ENCODE data around the gene ZNF239. TPM values are rescaled to one million over a fixed set of nuclear protein-coding genes. Genes with fewer than 3 reads are reported as not detected.
A peak's percentile ranks its signal among the peaks of the same experiment; 100 is the strongest.

Gene ZNF239
- total RNA-seq: 8.9 to 9.5 TPM (median 9.2 TPM) in 3 replicates

DNA sequence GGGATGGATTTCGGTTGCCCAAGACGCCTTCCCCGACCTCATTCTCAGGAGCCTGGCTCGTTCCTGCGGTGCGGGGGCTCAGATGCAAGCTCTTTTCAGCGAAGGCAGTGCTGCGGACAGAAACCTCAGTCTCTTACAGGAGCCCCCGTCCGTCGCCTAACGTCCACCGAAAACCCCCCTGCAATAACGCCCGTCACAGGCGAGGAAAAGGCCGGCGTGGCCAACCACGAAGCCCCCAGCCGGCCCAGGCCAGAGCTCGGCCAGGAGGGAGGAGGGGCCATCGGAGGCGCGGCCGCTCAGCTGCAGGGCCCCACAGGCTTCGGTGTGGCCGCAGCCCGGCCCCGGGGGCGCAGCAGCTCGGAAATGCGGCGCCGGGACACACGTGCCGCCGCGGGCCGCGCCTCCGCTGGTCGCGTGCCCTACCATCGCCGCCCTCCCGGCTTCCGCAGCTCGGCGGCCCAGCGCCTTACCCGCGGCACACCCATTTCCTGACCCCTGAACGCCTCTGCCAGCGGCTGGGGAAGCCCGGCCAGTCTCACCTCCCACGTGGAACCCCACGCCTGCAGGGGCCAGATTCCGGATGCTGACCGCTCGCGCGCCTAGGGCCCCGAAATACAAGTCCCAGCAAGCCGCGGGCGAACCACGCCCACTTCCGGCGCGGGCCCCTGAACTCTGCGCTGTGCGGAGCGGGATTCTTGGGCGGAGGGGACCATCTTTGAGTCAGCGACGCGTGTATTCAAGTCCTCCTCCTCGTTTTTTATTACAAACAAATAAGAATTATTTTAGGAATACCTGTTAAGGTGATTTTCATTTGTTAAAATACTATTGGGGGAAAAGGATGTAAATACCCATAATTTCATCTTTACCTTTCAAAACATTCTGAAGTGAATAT lies at the start of gene ZNF239:
Gene ZNF239 (minus strand): TSS at position 616 of the 892 bp plus-strand sequence. CDS start 16,537 bp downstream, outside the sequence.
- H3K36me3 Mint-ChIP-seq: peaks cover 7% of the 10 kb centered on the region
- H3K27me3 Mint-ChIP-seq (ENCODE audit: low read depth): peaks cover 24% of the 10 kb centered on the region
- peak within 1 kb of the TSS; percentile 88 for H3K27ac Mint-ChIP-seq
- H3K4me3 Mint-ChIP-seq: peak within 1 kb of the TSS; percentile 82
- H3K9me3 Mint-ChIP-seq: peaks cover 25% of the 10 kb centered on the region
- TF ChIP-seq, protein P1, sequence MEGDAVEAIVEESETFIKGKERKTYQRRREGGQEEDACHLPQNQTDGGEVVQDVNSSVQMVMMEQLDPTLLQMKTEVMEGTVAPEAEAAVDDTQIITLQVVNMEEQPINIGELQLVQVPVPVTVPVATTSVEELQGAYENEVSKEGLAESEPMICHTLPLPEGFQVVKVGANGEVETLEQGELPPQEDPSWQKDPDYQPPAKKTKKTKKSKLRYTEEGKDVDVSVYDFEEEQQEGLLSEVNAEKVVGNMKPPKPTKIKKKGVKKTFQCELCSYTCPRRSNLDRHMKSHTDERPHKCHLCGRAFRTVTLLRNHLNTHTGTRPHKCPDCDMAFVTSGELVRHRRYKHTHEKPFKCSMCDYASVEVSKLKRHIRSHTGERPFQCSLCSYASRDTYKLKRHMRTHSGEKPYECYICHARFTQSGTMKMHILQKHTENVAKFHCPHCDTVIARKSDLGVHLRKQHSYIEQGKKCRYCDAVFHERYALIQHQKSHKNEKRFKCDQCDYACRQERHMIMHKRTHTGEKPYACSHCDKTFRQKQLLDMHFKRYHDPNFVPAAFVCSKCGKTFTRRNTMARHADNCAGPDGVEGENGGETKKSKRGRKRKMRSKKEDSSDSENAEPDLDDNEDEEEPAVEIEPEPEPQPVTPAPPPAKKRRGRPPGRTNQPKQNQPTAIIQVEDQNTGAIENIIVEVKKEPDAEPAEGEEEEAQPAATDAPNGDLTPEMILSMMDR (IDR thresholded peaks at IDR 0.05; ENCODE audit: unreplicated experiment): no peak
- DNase-seq (ENCODE audit: low spot score in 2 of 2, unreplicated experiment in 2 of 2): peak; percentile 45 to 70
- H3K4me1 Mint-ChIP-seq: peaks cover 14% of the 10 kb centered on the region

DNA sequence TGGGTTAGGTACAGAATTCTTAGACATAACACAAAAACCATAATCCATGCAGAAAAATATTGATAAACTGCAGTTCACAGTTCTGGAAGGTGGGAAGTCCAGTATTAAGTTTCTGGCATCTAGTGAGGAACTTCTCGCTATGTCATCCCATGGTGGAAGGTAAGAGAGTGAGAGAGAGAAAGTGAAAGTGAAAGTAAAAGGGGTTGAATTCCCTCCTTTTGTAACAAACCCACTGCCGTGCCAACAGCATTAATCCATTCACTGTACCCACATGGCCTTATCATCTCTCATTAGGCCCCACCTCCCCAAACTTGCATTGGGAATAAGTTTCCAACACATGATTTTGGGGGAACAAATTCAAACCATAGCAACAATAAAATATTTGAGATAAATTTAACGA lies 48.9 kb upstream of the ZNF239 start:
- TF ChIP-seq, protein P1 (IDR thresholded peaks at IDR 0.05; ENCODE audit: unreplicated experiment): no peak
- Mint-ChIP-seq H3K4me3 (no peak overlapping the region), H3K27me3 (ENCODE audit: low read depth) (no peaks in the 10 kb centered on the region), H3K27ac (no peak overlapping the region), H3K9me3 (peaks cover 36% of the 10 kb centered on the region), H3K4me1 (no peaks in the 10 kb centered on the region), H3K36me3 (peaks cover 8% of the 10 kb centered on the region)
- DNase-seq (ENCODE audit: low spot score in 2 of 2, unreplicated experiment in 2 of 2): no peak

DNA sequence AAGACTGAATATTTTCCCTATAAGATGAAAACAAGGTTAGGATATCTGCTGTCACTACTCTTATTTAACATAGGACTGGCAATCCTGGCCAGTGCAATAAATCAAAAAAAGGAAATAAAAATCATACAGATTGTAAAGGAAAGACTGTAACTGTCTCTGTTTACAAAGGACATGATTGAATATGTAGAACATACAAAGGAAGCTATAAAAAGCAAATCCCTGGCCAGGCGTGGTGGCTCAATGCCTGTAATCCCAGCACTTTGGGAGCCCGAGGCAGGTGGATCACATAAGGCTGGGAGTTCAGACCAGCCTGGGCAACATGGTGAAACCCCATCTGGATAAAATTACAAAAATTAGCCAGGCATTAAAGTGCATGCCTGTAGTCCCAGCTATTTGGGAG lies 47.6 kb upstream of the ZNF239 start:
- Mint-ChIP-seq H3K36me3 (peaks cover 12% of the 10 kb centered on the region), H3K9me3 (peaks cover 40% of the 10 kb centered on the region), H3K27me3 (ENCODE audit: low read depth) (no peaks in the 10 kb centered on the region), H3K27ac (no peak overlapping the region), H3K4me1 (no peaks in the 10 kb centered on the region), H3K4me3 (no peak overlapping the region)
- TF ChIP-seq, protein P1 (IDR thresholded peaks at IDR 0.05; ENCODE audit: unreplicated experiment): no peak
- DNase-seq (ENCODE audit: low spot score in 2 of 2, unreplicated experiment in 2 of 2): no peak

DNA sequence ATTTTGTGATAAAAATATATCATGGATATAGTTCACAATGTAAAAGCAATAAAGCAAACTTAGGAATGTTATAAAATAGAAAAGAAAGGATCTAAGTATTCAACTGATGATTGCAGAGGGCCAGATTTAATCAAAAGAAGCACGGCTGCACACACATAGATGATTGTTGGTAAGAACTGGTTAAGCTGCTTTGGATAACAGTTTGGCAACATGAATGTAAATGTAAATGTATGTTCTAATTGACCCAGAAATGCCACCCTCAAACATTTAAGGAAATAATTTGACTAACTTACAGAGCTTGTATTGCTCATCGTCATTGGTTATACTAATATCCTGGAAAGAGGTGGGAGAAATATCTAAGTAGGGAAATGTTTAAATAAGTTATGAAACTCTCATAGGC lies 45.0 kb upstream of the ZNF239 start:
- H3K27me3 Mint-ChIP-seq (ENCODE audit: low read depth): no peaks in the 10 kb centered on the region
- peaks cover 36% of the 10 kb centered on the region for H3K36me3 Mint-ChIP-seq
- no peaks in the 10 kb centered on the region for H3K4me1 Mint-ChIP-seq
- DNase-seq (ENCODE audit: low spot score in 2 of 2, unreplicated experiment in 2 of 2): no peak
- H3K9me3 Mint-ChIP-seq: peaks cover 65% of the 10 kb centered on the region
- H3K4me3 Mint-ChIP-seq: no peak overlapping the region
- no peak overlapping the region for H3K27ac Mint-ChIP-seq
- TF ChIP-seq, protein P1 (IDR thresholded peaks at IDR 0.05; ENCODE audit: unreplicated experiment): no peak

DNA sequence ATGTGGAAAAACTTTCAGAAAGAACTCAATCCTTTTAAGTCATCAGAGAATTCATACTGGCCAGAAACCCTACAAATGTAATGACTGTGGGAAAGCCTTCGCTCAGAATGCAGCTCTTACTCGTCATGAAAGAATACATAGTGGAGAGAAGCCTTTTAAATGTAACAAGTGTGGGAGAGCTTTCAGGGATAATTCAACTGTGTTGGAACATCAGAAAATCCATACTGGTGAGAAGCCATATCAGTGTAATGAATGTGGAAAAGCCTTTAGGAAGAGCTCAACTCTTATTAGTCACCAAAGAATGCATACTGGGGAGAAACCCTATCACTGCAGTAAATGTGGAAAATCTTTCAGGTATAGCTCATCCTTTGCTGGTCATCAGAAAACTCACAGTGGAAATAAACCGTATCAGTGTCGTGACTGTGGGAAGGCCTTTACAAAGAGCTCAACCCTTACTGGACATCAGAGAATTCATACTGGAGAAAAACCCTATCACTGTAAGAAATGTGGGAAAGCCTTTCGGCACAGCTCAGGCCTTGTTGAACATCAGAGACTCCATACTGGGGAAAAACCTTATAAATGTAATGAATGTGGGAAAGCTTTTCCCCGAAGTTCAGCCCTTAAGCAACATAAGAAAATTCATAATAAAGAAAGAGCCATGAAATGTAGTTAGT lies 42.4 kb upstream of the ZNF239 start:
- TF ChIP-seq, protein P1 (IDR thresholded peaks at IDR 0.05; ENCODE audit: unreplicated experiment): no peak
- Mint-ChIP-seq H3K27me3 (ENCODE audit: low read depth) (no peaks in the 10 kb centered on the region), H3K27ac (no peak overlapping the region), H3K4me3 (no peak overlapping the region), H3K4me1 (no peaks in the 10 kb centered on the region), H3K36me3 (peaks cover 57% of the 10 kb centered on the region), H3K9me3 (peaks cover 56% of the 10 kb centered on the region)
- DNase-seq (ENCODE audit: low spot score in 2 of 2, unreplicated experiment in 2 of 2): no peak
